ENCODE results near the gene CCDC196. TPM values are rescaled to one million over a fixed set of nuclear protein-coding genes. Genes with fewer than 3 reads are reported as not detected.
"Not testable (repeated sequence)": the region's sequence is repeated elsewhere in the genome, so short reads cannot be mapped to it uniquely, and the experiment has no call there.

CCDC196 gene
- total RNA-seq, 1 donor from 2014 or later, result not detected

- H3K27ac ChIP-seq, result no peak overlapping the region
- peak; percentile 91 to 96 for ATAC-seq
- H3K27me3 ChIP-seq (ENCODE audit: low read depth), result no peaks in the 10 kb centered on the region
- H3K9me3 ChIP-seq, result no peaks in the 10 kb centered on the region
- no peaks in the 10 kb centered on the region for H3K36me3 ChIP-seq
- no peak overlapping the region for H3K4me3 ChIP-seq
- TF ChIP-seq CTCF (IDR thresholded peaks at IDR 0.05), result peak; percentile 80
- peaks cover 4% of the 10 kb centered on the region for H3K4me1 ChIP-seq
- intact Hi-C loops (cut with DNase I), result no loop called here
- no peak for DNase-seq
These were observed 9.3 kb downstream of the CCDC196 start for GRCh38 chr14:66495218-66496098.

- no peak for TF ChIP-seq CTCF (IDR thresholded peaks at IDR 0.05)
- intact Hi-C loops (cut with DNase I), result no loop called here
- Histone ChIP-seq H3K36me3 (no peaks in the 10 kb centered on the region), H3K27me3 (ENCODE audit: low read depth) (no peaks in the 10 kb centered on the region), H3K4me1 (peaks cover 4% of the 10 kb centered on the region), H3K4me3 (no peak overlapping the region), H3K27ac (no peak overlapping the region), H3K9me3 (no peaks in the 10 kb centered on the region)
- peak; percentile 51 to 73 for ATAC-seq
- DNase-seq, result no peak
These were observed 10.1 kb downstream of the CCDC196 start for GRCh38 chr14:66496188-66496807.

- no peak overlapping the region for H3K27ac ChIP-seq
- H3K4me1 ChIP-seq, result peaks cover 4% of the 10 kb centered on the region
- H3K4me3 ChIP-seq, result no peak overlapping the region
- no peak for DNase-seq
- no peak for TF ChIP-seq CTCF (IDR thresholded peaks at IDR 0.05)
- intact Hi-C loops (cut with DNase I), result no loop called here
- H3K27me3 ChIP-seq (ENCODE audit: low read depth), result no peaks in the 10 kb centered on the region
- H3K9me3 ChIP-seq, result no peaks in the 10 kb centered on the region
- no peaks in the 10 kb centered on the region for H3K36me3 ChIP-seq
- no peak for ATAC-seq
These were observed 10.7 kb downstream of the CCDC196 start for GRCh38 chr14:66496911-66497310.

- H3K27ac ChIP-seq, result no peak overlapping the region
- no peak for TF ChIP-seq CTCF (IDR thresholded peaks at IDR 0.05)
- H3K9me3 ChIP-seq, result no peaks in the 10 kb centered on the region
- no peak for DNase-seq
- intact Hi-C loops (cut with DNase I), result no loop called here
- peaks cover 4% of the 10 kb centered on the region for H3K4me1 ChIP-seq
- H3K4me3 ChIP-seq, result no peak overlapping the region
- no peaks in the 10 kb centered on the region for H3K27me3 ChIP-seq (ENCODE audit: low read depth)
- no peak for ATAC-seq
- no peaks in the 10 kb centered on the region for H3K36me3 ChIP-seq
These were observed 12.1 kb downstream of the CCDC196 start for GRCh38 chr14:66498311-66498710.

GRCh38 chr14:66501592-66501991 lies 15.4 kb downstream of the CCDC196 start:
- Histone ChIP-seq H3K4me3 (no peak overlapping the region), H3K27ac (no peak overlapping the region), H3K9me3 (no peaks in the 10 kb centered on the region), H3K4me1 (peaks cover under 1% of the 10 kb centered on the region), H3K36me3 (no peaks in the 10 kb centered on the region), H3K27me3 (ENCODE audit: low read depth) (no peaks in the 10 kb centered on the region)
- no peak for DNase-seq
- intact Hi-C loops (cut with DNase I), result no loop called here
- no peak for TF ChIP-seq CTCF (IDR thresholded peaks at IDR 0.05)
- no peak for ATAC-seq

- H3K36me3 ChIP-seq; H3K27ac ChIP-seq; H3K4me3 ChIP-seq; intact Hi-C loops (cut with DNase I); H3K27me3 ChIP-seq (ENCODE audit: low read depth); H3K9me3 ChIP-seq; H3K4me1 ChIP-seq; ATAC-seq; DNase-seq: not testable (repeated sequence)
These were observed 16.7 kb downstream of the CCDC196 start for GRCh38 chr14:66502836-66503235.
